ENCODE data around the gene SPAG16.

DNA sequence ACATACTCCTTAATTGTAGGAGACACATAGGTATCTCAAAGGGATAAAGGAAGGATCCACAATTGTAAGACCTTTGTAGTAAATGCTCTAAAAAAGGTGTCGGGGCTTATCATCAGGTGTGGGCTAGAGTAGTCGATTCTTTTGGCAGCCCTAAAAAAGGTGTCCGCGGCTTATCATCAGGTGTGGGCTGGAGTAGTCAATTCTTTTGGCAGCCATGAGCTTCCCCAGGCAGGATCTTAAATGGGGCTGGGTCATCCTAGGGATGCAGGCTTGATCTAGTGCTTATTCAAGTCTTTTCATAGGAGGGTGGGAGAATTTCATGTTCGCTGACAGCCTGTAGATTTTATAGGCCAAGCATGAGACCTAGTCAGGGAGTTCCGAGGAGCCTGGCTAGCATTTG, 720.2 kb downstream of the SPAG16 start:
- TF ChIP-seq GATA3 (IDR thresholded peaks at IDR 0.05; ENCODE audit: low read depth, low read length) (no peak), GATA2 (IDR thresholded peaks at IDR 0.05; ENCODE audit: low read depth, low read length) (no peak)

Data from SH-SY5Y (cell line).